A204.1 (cell line): ENCODE measurements around the gene USP36.
A peak's percentile ranks its signal among the peaks of the same experiment; 100 is the strongest.
"Not testable (repeated sequence)": the region's sequence is repeated elsewhere in the genome, so short reads cannot be mapped to it uniquely, and the experiment has no call there.

Experiments used
- FAIRE-seq: peaks from 2 replicates; lab custom pipeline; 2012; peaks lifted over from hg19 to GRCh38; lab: Jason Lieb, UNC

The USP36 gene

DNA sequence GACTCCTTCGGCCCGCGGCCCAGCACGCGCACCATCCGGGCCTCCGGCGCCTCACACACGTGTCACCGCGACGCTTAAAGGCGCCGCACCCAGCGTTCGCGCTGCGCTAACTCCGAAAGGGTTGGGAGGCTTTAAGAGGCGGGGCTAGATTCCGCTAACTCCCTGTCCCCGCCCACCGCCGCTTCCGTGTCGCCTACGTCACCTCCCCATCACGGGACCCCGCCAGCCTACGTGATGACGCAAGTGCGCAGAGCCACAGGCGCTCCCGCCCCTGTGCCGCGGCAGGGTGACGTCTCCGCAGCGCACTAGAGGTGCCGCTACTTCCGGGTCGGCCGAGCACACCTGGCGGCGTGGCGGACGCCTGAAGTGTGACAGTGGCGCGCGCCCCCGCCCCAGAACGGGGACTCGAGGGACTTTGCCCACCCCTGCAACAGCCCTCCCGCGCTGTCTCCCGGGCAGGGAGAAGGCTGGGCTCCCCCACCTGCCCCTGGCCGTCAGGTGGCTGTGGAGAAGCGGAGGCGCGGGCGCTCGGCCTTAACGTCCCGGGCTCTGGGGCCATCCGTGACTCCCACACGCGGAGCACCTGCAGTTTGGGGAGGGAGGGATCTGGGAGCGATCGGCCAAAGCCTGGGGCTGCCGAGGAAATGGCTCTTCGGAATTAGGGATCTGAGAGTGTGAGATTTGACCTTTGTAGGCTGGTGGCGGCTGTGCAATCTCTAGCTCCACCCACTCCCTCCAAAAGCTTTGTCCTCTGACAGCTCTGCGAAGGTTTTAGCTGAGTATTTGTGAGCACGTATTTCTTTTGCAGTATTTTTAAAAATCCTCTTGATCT is at the start of gene USP36:
Gene USP36, minus strand, starts transcription at position 35 of the 832 bp plus-strand sequence. CDS start 4,451 bp downstream, outside the sequence.
- peak; percentile 84 for FAIRE-seq

DNA sequence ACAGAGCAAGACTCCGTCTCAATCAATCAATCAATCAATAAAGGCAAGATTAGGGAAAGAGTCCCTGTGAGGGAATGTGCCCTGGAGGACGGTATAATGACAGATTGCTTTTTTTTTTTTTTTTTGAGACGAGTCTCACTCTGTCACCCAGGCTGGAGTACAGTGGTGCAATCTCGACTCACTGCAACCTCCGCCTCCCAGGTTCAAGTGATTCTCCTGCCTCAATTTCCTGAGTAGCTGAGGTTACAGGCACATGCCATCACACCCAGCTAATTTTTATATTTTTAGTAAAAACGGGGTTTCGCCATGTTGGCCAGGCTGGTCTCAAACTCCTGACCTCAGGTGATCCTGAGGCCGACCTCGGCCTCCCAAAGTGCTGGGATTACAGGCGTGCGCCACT is 49.5 kb upstream of the USP36 start:
- FAIRE-seq, result not testable (repeated sequence)

DNA sequence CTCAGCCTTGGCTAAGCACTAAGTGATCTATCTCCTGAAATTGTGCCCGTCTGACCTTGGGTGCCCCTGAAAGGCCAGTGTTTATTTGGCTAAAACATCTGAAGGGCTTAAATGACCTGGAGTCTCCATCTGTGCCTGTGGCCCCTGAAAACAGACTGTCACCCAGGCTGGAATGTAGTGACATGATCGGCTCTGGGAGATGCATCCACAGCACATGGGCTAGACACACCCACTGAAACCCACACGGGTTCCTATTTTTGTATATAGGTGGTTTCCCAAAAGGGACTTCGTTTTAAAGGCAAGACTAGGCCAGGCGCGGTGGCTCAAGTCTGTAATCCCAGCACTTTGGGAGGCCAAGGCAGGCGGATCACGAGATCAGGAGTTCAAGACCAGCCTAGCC is 48.9 kb upstream of the USP36 start:
- no peak for FAIRE-seq

DNA sequence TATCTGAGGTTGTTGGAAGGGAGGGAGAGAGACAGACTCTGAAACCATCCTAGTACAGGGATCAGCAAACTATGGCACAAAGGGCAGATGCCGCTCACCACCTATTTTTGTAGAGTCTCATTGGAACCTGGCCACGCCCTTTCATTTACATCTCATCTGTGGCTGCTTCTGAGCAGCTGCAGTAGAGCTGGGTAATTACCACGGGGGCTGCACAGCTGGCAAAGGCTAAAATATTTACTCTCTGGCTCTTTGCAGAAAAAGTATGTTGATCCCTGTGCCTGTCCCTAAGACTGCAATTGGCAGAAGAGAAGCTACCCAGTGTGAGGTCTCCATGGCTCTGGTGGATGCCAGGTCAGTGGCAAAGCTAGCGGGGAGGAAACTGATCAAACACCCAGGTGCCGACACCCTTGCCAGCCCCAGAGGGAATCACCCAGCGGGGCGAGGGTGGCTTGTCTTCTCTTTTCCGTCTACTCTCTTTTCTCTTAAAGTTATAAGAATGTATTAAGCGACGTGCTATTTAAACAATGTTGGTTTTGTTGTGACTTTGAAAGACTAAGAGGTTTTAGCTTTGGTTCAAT is 48.4 kb upstream of the USP36 start:
- no peak for FAIRE-seq

DNA sequence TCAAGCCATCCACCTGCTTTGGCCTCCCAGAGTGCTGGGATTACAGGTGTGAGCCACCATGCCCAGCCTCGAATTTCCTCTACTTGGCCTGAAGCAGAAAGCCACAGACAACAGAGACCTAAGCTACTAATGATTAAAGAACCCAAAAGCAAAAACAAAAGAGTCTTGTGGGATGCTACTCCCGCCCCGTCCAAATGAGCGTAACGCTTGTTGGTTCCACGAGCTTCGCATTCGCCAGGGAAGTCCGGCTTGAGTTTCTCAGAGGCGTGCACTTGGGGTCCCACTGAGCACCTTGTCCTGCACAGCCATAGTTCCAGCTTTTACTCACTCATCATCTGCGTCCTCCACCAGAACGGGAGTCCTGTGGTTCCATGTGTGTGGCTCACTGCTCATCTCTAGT is 46.3 kb upstream of the USP36 start:
- no peak for FAIRE-seq

DNA sequence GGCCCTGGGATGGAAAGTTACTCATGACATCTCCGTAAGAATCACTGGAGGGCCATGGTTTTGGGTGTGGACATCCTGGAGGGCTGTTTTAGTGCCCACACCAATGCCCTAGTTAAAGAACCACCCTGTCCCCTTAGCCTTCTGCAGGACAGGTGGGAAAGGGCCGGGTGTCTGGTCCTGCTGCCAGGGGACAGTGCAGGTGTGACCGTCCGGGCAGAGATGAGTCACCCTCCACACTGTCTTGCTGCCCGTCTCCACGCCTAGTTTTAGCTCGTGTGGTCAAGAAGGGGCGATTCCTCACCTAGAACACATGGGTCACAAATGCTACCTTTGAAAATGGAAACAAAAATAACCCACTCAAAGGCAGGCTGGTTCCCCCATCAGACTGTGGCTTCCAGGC is 45.3 kb upstream of the USP36 start:
- FAIRE-seq, result no peak

DNA sequence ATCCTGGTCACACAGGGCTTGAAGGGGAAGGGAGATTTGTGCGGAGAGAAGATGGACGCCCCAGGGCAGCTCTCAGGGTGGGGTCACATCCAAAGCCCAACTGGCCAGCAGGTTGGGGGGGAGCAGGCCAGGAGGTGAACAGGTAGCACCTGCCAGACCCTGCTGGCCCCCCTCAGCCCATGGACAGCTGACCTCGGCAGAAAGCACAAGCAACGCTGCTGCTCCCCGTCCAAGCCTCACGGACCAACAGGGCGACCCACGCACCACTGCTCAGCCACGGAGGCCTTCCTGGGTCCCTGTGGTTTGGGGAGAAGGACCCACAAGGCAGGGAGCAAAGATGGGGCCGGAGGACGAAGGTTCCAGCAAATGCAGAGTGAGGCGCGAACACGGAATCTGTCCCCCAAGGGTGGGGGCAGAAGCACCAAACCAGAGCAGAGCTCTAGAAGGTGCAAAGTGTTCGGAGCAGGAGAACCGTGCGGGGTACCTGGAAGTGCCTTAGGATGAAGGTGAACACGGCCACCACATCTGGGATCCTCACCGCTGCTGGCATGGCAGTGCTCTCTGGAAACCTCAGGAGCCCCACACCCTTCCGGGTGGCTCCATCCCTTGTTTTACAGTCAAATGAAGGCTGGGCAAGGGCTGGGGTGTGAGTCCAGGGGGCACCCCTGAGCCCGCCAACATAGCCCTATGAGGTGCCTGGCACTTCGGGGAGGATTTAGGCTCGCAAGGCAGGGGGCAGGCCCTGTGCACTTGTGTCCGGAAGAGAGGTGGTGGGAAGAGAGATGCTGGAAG is 44.5 kb upstream of the USP36 start:
- no peak for FAIRE-seq

DNA sequence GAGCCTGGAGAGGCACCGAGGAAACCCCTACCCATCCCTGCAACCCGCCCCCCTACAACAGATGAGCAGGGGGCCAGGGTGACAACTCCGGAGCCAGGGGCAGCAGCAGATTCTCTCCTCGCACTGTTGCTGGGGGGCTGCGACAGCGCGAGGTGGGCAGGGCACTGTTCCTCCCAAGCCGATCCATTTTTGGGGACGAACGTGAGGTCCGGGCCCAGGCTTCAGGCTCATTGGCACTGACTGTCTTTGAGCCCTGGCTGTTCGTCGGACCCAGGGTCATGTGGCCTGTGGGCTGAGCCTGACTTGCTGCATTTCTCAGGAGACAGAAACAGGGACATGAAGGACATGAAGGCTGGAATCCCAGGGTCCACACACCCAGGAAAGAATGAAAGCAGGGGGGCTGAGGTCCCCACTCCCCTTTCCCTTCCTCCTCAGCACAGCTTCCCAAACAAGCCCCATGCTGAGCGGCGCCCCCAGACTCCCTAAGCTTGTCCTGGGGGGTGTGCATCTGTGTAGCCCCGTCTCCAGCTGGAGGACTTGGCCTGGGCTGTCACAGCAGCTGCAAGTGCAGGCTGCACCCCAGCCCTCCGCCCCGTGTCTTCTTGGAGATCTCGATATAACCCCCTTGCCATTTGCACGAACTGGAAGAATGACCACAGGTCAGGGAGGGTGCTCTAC is 43.7 kb upstream of the USP36 start:
- no peak for FAIRE-seq

DNA sequence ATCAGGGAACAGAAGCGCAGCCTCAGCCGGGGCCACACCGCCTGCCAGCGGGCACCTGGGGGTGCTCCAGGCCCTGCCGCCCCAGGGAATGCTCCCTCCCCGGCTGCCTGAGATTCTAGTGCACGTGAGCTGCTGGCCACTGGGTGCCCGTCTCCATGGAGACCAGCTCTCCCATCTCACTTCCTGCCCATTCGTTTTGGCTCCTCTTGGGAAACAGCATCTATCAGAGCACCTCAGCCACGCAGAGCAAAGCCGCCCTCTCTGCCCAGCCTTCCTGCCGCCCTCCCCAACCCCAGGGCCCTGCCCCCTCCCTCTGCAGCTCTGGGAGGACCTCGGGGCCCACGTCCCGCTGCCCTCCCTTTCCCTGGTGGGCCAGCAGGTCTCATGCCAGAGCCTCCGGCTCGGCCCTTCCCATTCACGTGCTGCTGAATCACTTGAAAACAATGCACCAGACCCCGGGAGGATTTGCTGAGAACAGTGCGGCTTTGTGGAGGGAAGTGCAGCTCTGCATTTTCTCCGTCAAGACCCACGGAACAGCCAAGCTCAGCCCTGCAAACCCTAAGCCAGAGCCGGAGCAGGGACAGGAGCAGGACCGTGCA is 43.0 kb upstream of the USP36 start:
- FAIRE-seq, result no peak

DNA sequence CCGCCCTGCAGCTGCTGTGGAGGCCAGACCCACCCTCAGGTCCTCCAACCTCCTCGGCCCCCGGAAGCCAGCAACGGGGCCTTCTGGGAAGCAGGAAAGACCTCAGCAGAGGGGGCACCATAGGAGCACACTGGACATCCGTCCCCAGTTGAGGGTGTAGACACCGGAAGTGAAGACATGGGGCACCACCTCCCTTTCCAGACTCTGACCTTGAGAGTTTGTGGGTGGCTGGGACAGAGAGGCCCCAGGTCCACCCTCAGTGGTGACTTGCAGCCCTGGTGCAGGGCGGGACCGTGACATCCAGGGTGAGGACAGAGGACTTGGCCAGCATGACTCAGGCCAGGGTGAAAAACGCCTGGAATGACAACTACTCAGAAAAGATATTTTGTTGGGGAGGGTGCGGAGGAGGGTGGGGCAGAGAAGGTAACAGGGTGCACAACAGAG is 42.5 kb upstream of the USP36 start:
- FAIRE-seq, result no peak

DNA sequence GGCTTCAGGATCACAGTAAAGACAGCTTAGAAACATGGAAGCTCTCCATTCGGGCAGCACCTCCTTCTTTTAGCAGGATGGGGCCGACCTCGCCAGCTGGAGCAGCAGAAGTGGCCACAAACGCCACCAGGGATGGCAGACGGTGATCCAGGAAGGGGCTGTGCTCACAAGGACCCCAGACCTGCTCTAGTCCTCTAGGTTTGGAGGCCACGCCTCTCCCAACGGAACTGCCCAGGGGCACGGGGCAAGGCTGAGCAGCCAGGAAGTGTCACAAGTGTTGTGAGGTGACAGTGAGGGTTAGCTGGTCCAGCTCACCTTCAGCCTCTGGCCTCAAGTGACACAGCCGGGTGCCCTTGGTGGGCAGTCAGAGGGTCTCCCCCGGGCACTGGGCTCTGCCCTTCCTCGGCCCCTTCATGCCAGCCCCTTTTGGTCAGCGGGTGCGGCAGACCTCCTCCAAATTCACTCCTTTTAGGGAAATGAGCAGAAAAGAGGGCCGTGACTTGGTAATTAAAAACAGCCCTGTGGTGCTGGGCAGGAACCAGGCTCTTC is 42.0 kb upstream of the USP36 start:
- no peak for FAIRE-seq

DNA sequence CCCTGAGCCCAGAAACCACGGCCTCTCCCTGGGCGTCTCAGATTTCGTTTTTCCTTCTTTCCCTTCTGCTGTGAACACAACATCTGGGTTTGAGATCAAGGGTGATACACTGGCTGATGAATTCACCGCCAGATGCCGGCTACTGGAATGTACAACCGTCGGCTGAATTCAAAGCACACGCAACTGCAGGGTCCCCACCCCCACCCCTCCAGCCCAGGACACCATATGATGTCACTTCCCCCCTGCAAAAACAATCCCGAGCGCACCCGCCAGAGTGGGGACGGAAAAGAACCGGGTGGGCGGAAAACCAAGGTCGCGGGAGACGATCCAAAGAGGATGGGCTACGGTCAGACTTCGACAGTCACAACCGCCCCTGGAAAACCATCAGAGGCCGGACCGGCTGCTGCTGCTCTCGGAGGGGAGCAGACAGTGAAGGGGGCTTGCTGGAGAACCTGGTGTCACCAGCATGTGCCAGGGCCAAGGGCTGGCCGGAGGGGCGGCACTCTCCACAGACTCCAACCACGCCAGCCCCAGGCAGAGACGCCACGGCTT is 39.1 kb upstream of the USP36 start:
- no peak for FAIRE-seq

DNA sequence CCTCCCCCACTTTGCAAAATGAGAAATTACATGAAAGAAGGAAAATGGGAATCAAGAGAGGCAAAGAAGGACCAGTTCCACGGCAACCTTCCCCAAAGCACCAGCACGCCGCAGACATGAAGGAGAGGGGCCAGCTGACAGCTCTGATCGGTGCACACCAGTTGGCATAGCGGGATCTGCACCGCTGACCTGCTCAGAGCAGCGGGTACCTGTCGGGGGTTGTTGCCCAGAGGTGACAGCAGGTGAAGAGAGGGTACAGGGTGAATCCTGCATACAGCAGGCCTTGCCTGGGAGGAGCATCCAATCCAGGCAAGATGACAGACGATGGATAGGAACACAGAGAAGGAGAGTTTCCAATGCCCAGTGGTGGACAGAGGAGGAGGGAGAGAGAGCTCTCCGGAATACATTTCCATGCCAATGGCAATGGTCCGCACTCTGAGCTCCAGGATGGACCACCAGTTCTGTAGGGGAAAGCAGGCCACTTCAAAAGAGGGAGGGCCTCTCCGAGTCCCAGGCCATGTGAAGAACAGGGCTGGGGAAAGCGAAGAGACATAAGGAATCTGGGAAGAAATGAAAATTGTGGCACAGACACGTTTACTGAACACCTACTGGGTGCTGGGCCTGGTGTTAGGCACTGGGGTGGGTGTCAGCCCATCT is 38.4 kb upstream of the USP36 start:
- FAIRE-seq, result no peak

DNA sequence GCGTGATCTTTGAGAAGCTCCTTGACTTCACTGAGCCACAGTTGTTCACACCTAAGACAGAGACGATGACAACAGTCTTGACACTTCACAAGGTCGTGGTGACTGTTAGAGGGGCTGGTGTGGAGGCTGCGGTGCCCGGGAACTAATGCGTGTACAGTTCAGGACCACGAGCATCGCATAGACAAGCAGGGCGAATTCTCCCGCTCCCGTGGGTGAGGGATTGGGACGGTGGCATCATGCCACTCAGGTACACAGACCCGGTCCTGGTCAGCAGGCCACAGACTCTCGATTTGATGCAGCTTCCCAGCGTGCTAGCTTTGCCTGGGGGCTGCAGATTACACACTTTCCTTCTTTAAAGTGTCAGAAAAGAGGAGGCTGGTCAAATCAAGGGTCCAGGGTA is 37.6 kb upstream of the USP36 start:
- FAIRE-seq, result no peak

DNA sequence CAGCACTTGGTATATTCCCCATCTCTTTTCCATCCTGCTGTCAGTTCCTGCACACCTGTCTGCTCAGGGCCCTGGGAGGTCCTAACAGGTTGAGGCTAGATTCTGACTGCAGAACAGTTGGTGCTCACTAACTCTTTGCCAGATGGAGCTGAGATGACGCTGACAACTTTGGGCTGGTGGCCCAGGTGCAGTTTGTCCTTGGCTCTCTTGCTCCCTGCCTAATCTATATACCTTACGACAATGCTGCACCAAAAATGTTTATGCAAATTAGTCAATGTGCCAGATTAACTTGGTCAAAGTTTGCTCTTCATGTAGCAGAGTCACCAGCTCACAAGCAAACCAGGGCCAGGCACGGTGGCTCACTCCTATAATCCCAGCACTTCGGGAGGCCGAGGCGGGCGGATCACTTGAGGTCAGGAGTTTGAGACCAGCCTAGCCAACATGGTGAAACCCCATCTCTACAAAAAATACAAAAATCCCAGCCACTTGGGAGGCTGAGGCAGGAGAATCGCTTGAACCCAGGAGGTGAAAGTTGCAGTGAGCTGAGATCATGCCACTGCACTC is 36.4 kb upstream of the USP36 start:
- FAIRE-seq, result not testable (repeated sequence)

DNA sequence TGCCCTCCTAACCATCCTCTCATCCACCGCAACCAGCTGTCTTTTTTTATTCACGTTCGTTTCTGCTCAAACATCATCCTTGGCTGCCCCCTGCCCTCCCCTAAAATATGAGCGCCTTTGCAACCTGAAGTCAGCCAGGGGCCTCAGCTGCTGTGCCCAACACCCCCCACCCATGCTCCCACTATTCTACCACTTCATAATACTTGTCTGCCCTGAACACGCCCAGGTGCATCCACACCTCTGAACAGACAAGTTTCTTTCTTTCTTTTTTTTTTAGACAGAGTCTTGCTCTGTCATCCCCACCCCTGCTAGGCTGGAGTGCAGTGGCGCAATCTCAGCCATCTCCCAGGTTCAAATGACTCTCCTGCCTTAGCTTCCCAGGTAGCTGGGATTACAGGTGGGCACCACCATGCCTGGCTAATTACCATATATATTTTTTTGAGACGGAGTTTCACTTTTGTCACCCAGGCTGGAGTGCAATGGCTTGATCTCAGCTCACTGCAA is 35.5 kb upstream of the USP36 start:
- no peak for FAIRE-seq

DNA sequence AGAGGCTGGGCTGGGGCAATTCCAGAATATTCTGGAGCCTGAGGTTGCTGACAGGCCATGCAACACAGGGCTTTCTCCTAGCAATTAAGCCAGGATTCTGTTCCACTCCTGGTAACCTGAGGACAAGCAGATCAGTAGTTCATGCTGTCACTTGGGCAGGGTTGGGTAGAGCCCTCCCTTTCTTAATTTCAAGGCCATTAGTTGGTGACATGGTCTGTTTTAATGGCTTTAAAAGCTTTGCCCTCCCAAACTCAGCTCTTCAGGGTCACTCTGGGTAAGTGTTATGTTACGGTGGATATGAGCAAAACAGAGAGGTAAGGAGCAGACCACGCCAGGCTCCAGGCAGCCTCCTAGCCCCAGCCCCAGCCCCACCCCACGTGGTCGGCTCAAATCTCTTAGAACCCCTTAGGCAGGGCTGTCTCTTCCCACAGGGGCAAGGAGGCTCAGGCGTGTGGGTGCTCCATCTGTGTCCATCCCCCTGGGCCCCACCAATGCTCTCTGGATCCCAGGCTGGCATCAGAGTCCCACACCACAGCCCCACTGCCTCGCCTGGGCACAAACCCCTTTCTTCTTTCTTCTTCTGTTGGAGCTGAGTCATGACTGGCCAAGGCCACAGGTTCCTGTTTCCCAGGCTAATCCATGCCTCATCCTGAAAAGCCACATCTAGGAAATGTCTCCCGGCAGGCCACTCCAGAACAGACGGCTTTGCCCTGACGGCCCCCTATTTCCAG is 34.9 kb upstream of the USP36 start:
- no peak for FAIRE-seq

DNA sequence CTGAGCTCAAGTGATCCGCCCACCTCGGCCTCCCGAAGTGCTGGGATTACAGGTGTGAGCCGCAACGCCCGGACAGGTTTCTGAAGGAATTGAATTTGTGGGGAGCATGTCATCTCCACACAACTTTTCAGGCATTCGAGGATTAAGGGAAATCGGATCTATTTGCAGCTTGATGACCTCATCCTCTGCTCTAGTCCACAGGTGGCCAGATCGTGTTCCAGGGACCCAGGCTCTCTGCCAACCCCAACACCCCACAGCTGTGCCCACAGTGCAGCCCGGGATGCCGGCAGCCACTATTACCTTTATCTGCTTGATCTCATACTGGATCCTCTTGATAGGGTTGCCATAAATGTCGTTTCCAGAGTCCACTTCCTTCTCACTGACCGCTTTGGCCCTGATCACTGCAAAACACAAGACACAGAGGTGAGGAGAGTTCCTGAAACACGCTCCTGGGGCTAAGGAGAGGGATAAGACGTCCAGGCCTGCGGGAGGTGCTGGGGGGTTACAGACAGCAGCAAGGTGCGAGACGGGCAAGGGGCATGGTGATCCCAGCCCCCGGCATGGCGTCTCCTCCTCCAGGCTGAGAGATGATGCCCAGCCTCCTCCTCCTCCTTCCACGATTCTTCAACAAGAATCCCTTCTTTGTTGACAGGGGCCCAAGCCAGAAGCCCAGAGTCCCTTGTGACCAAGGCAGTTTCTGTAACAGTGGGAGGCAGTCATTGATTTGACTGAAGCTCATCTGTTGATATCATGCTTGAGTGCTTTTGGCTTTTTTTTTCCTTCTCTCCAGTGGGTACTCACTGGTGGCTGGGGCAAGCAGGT is 33.1 kb upstream of the USP36 start:
- no peak for FAIRE-seq

DNA sequence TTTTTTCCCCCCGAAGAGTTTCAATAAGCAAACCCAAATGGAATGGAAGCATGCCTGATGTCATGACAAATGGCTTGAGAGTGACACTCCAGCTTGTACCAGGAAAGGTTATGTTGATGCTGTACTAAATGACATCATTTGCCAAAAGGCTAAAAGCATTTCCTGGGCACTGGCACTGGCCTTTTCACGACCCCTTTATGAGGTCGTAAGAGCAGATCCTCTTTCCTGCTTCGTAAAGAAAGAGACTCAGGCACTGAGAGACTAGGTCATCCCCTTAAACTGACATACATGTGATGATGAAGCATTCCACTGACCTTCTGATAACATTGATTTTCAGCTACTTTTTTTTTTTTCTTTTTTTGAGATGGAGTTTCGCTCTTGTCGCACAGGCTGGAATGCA is 31.9 kb upstream of the USP36 start:
- no peak for FAIRE-seq
